H7 (cell line): ENCODE measurements around the gene FHOD3. TPM values are rescaled to one million over a fixed set of nuclear protein-coding genes. Genes with fewer than 3 reads are reported as not detected.
A peak's percentile ranks its signal among the peaks of the same experiment; 100 is the strongest.
"Not testable (repeated sequence)": the region's sequence is repeated elsewhere in the genome, so short reads cannot be mapped to it uniquely, and the experiment has no call there.

ENCODE experiments used
- DNase-seq: peaks from one replicate; pipeline ENCODE4 v3.0.0; 2012
- H3K27me3 ChIP-seq: 2 replicates; pipeline ENCODE4 v1.6.0; 2011; ENCODE audit warnings: mild to moderate bottlenecking, low read length; ENCODE audit not compliant: control insufficient read depth, insufficient read depth
- H3K36me3 ChIP-seq: replicated peaks from 2 replicates; pipeline ENCODE4 v1.5.1; 2011; ENCODE audit warnings: low read length; ENCODE audit not compliant: control insufficient read depth, insufficient read depth
- H3K4me3 ChIP-seq: 2 replicates; pipeline ENCODE4 v1.5.1; 2011; ENCODE audit warnings: low read depth, mild to moderate bottlenecking, control low read depth, low read length, moderate library complexity; ENCODE audit not compliant: insufficient read depth
- total RNA-seq: library from RNA; depleted of rRNA; stranded (reverse); fragments of >200 nt; shearing (Covaris generic); gene quantifications from 2 replicates; pipeline ENCODE4 v1.2.3, GENCODE V29; 2014

FHOD3 gene
- total RNA-seq, 1 experiment from 2014 or later, result 1.8 TPM

GRCh38 chr18:36812678-36813077, 515.2 kb downstream of the FHOD3 start:
- Histone ChIP-seq H3K36me3 (peaks cover 11% of the 10 kb centered on the region), H3K27me3 (no peaks in the 10 kb centered on the region), H3K4me3 (no peak overlapping the region)
- no peak for DNase-seq

GRCh38 chr18:36813101-36813775, 515.7 kb downstream of the FHOD3 start:
- DNase-seq, result no peak
- peaks cover 12% of the 10 kb centered on the region for H3K36me3 ChIP-seq
- H3K27me3 ChIP-seq, result no peaks in the 10 kb centered on the region
- no peak overlapping the region for H3K4me3 ChIP-seq

GRCh38 chr18:36813824-36814223, 516.3 kb downstream of the FHOD3 start:
- H3K4me3 ChIP-seq, result no peak overlapping the region
- DNase-seq, result no peak
- H3K36me3 ChIP-seq, result peaks cover 13% of the 10 kb centered on the region
- H3K27me3 ChIP-seq, result no peaks in the 10 kb centered on the region

GRCh38 chr18:36814994-36815393, 517.5 kb downstream of the FHOD3 start:
- H3K4me3 ChIP-seq, result no peak overlapping the region

GRCh38 chr18:36816096-36816495, 518.6 kb downstream of the FHOD3 start:
- DNase-seq, H3K4me3 ChIP-seq, H3K27me3 ChIP-seq: not testable (repeated sequence)
- peaks cover 12% of the 10 kb centered on the region for H3K36me3 ChIP-seq

More at GRCh38 chr18:36814994-36815393, 517.5 kb downstream of the FHOD3 start:
- Histone ChIP-seq H3K27me3 (no peaks in the 10 kb centered on the region), H3K36me3 (peaks cover 13% of the 10 kb centered on the region)
- DNase-seq, result no peak

GRCh38 chr18:36817039-36817438, 519.5 kb downstream of the FHOD3 start:
- Histone ChIP-seq H3K36me3 (peaks cover 12% of the 10 kb centered on the region), H3K4me3 (no peak overlapping the region), H3K27me3 (no peaks in the 10 kb centered on the region)
- no peak for DNase-seq

GRCh38 chr18:36818652-36819051, 521.1 kb downstream of the FHOD3 start:
- DNase-seq, result no peak
- no peaks in the 10 kb centered on the region for H3K27me3 ChIP-seq

GRCh38 chr18:36819621-36820020, 522.1 kb downstream of the FHOD3 start:
- DNase-seq, result no peak
- Histone ChIP-seq H3K36me3 (peaks cover 11% of the 10 kb centered on the region), H3K4me3 (no peak overlapping the region), H3K27me3 (no peaks in the 10 kb centered on the region)

More at GRCh38 chr18:36818652-36819051, 521.1 kb downstream of the FHOD3 start:
- Histone ChIP-seq H3K4me3 (no peak overlapping the region), H3K36me3 (peaks cover 11% of the 10 kb centered on the region)

GRCh38 chr18:36821681-36822080, 524.2 kb downstream of the FHOD3 start:
- Histone ChIP-seq H3K4me3 (no peak overlapping the region), H3K36me3 (peaks cover 11% of the 10 kb centered on the region), H3K27me3 (no peaks in the 10 kb centered on the region)
- DNase-seq, result no peak

GRCh38 chr18:36825526-36825925, 528.0 kb downstream of the FHOD3 start:
- DNase-seq, result no peak
- no peak overlapping the region for H3K4me3 ChIP-seq

GRCh38 chr18:36826556-36826955, 529.0 kb downstream of the FHOD3 start:
- H3K36me3 ChIP-seq, result no peaks in the 10 kb centered on the region
- H3K4me3 ChIP-seq, result no peak overlapping the region
- H3K27me3 ChIP-seq, result no peaks in the 10 kb centered on the region; the same call in 1 of the 2 replicates
- DNase-seq, result no peak

More at GRCh38 chr18:36825526-36825925, 528.0 kb downstream of the FHOD3 start:
- no peaks in the 10 kb centered on the region for H3K36me3 ChIP-seq
- H3K27me3 ChIP-seq, result no peaks in the 10 kb centered on the region; the same call in 1 of the 2 replicates

GRCh38 chr18:36828157-36828629, 530.7 kb downstream of the FHOD3 start:
- peak overlapping the region; percentile 91 for H3K4me3 ChIP-seq
- H3K36me3 ChIP-seq, result no peaks in the 10 kb centered on the region
- DNase-seq, result peak; percentile 61
- H3K27me3 ChIP-seq, result no peaks in the 10 kb centered on the region; the same call in 1 of the 2 replicates

GRCh38 chr18:36828630-36829361, 531.3 kb downstream of the FHOD3 start, which contains the start of the genes KIAA1328 and TPGS2:
Gene KIAA1328 (plus strand): TSS chr18:36829127. CDS start chr18:36829139, 12 bp downstream.
Gene TPGS2 (minus strand): TSS chr18:36829002. CDS start chr18:36828767, 235 bp downstream.
- peak; percentile 94 for DNase-seq
- Histone ChIP-seq H3K27me3 (no peaks in the 10 kb centered on the region; the same call in 1 of the 2 replicates), H3K36me3 (no peaks in the 10 kb centered on the region), H3K4me3 (peak within 1 kb of the TSS; percentile 91)
